ENCODE measurements around the gene IMPG2. TPM values are rescaled to one million over a fixed set of nuclear protein-coding genes. Genes with fewer than 3 reads are reported as not detected.

Gene IMPG2
- total RNA-seq, 1 donor from 2014 or later = 0.50 TPM

- no peak for DNase-seq (ENCODE audit: low spot score)
- H3K4me1 Mint-ChIP-seq (ENCODE audit: low read depth) = peaks cover 17% of the 10 kb centered on the region
- no peak overlapping the region for H3K4me3 Mint-ChIP-seq (ENCODE audit: unreplicated experiment)
- no peaks in the 10 kb centered on the region for H3K36me3 Mint-ChIP-seq (ENCODE audit: low read depth)
- peaks cover 2% of the 10 kb centered on the region for H3K27me3 Mint-ChIP-seq (ENCODE audit: low read depth)
- TF ChIP-seq CTCF (IDR thresholded peaks at IDR 0.05) = no peak
- no peak overlapping the region for H3K27ac Mint-ChIP-seq (ENCODE audit: unreplicated experiment)
- no peaks in the 10 kb centered on the region for H3K9me3 Mint-ChIP-seq (ENCODE audit: low read depth)
Measured at GRCh38 chr3:101202640-101203039, 117.7 kb downstream of the IMPG2 start.

DNA sequence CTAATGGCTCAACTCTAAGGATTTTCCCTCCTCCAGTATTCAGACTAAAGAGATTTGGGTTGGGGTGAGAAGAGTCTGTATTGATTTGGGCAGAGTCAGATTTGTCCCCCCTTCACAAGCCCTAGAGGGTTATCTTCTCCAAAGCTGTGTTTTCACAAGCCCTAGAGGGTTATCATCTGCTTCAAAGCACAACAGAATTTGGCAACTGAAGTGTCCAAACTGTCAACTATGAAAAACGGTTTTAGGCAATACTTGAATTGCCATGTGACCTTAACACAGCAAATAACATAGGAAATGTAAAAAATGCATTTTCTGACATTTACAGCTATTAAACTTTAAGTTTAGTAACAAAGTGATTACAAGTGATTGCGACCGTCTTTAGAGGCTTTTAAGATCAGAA is 119.9 kb downstream of the IMPG2 start:
- TF ChIP-seq CTCF (IDR thresholded peaks at IDR 0.05) = no peak
- peaks cover 25% of the 10 kb centered on the region for H3K4me1 Mint-ChIP-seq (ENCODE audit: low read depth)
- H3K9me3 Mint-ChIP-seq (ENCODE audit: low read depth) = no peaks in the 10 kb centered on the region
- H3K4me3 Mint-ChIP-seq (ENCODE audit: unreplicated experiment) = no peak overlapping the region
- no peak overlapping the region for H3K27ac Mint-ChIP-seq (ENCODE audit: unreplicated experiment)
- peaks cover 2% of the 10 kb centered on the region for H3K27me3 Mint-ChIP-seq (ENCODE audit: low read depth)
- no peaks in the 10 kb centered on the region for H3K36me3 Mint-ChIP-seq (ENCODE audit: low read depth)
- no peak for DNase-seq (ENCODE audit: low spot score)

- no peaks in the 10 kb centered on the region for H3K36me3 Mint-ChIP-seq (ENCODE audit: low read depth)
- H3K4me3 Mint-ChIP-seq (ENCODE audit: unreplicated experiment) = no peak overlapping the region
- no peaks in the 10 kb centered on the region for H3K27me3 Mint-ChIP-seq (ENCODE audit: low read depth)
- TF ChIP-seq CTCF (IDR thresholded peaks at IDR 0.05) = peak; percentile 98
- H3K4me1 Mint-ChIP-seq (ENCODE audit: low read depth) = peaks cover 27% of the 10 kb centered on the region
- peaks cover 2% of the 10 kb centered on the region for H3K9me3 Mint-ChIP-seq (ENCODE audit: low read depth)
- H3K27ac Mint-ChIP-seq (ENCODE audit: unreplicated experiment) = no peak overlapping the region
- no peak for DNase-seq (ENCODE audit: low spot score)
Measured at GRCh38 chr3:101195951-101196713, 124.2 kb downstream of the IMPG2 start.

DNA sequence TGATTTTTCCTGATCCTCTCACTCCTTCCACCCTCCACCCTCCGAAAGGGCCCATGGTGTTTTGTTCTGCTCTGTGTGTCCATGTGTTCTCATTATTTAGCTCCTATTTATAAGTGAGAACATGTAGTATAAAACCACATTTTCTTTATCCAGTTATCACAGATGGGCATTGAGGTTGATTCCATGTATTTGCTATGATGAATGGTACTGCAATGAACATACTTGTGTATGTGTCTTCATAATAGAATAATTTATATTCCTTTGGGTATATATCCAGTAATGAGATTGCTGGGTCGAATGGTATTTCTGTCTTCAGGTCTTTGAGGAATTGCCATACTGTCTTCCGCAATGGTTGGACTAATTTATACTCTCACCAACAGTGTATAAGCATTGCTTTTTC is 126.0 kb downstream of the IMPG2 start:
- no peak overlapping the region for H3K4me3 Mint-ChIP-seq (ENCODE audit: unreplicated experiment)
- H3K4me1 Mint-ChIP-seq (ENCODE audit: low read depth) = peaks cover 27% of the 10 kb centered on the region
- TF ChIP-seq CTCF (IDR thresholded peaks at IDR 0.05) = no peak
- H3K9me3 Mint-ChIP-seq (ENCODE audit: low read depth) = peaks cover 2% of the 10 kb centered on the region
- H3K27me3 Mint-ChIP-seq (ENCODE audit: low read depth) = no peaks in the 10 kb centered on the region
- no peaks in the 10 kb centered on the region for H3K36me3 Mint-ChIP-seq (ENCODE audit: low read depth)
- H3K27ac Mint-ChIP-seq (ENCODE audit: unreplicated experiment) = peak overlapping the region; percentile 69
- no peak for DNase-seq (ENCODE audit: low spot score)

DNA sequence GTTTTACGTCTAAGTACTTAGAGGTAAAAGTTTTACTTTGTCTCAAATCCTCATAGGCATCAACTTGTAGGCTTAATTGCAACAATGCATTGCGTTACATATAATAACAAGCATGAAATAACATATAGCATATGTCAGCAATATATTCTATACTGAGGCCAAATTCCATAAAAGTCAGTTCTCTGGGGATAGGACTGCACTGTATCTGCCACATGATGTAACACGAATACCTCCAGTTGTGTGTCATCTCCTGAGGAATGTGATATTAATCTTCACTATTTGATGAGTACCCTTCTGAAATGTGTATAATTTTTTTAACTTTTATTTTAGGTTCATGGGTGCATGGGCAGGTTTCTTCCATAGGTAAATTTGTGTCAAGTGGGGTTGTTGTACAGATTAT is 126.4 kb downstream of the IMPG2 start:
- H3K4me1 Mint-ChIP-seq (ENCODE audit: low read depth) = peaks cover 27% of the 10 kb centered on the region
- no peaks in the 10 kb centered on the region for H3K27me3 Mint-ChIP-seq (ENCODE audit: low read depth)
- no peak overlapping the region for H3K27ac Mint-ChIP-seq (ENCODE audit: unreplicated experiment)
- DNase-seq (ENCODE audit: low spot score) = no peak
- H3K36me3 Mint-ChIP-seq (ENCODE audit: low read depth) = no peaks in the 10 kb centered on the region
- H3K9me3 Mint-ChIP-seq (ENCODE audit: low read depth) = peaks cover 4% of the 10 kb centered on the region
- no peak overlapping the region for H3K4me3 Mint-ChIP-seq (ENCODE audit: unreplicated experiment)
- TF ChIP-seq CTCF (IDR thresholded peaks at IDR 0.05) = no peak

Data from chondrocyte (in vitro differentiated cells).